CD8-positive, alpha-beta memory T cell (primary cell): Measurements from ENCODE around the gene ASCC3. TPM values are rescaled to one million over a fixed set of nuclear protein-coding genes. Genes with fewer than 3 reads are reported as not detected.
A peak's percentile ranks its signal among the peaks of the same experiment; 100 is the strongest.

Experiments
- CTCF ChIA-PET: fragments of 350-600 bp; sonication (Branson Sonifier 250); formaldehyde crosslinking; loops from one replicate; lab custom pipeline; 2021; ENCODE audit warnings: antibody characterized with exemption; lab: Charles Lee
- POLR2A ChIA-PET: fragments of 350-600 bp; sonication (Branson Sonifier 250); formaldehyde crosslinking; loops from one replicate; lab custom pipeline; 2021; ENCODE audit warnings: antibody characterized with exemption; lab: Charles Lee
- DNase-seq, 5 donors: peaks; one replicate each; pipeline versions ENCODE4 v3.0.0 to v3.0.0-alpha.2; 2020 to 2022; ENCODE audit warnings: mixed read lengths in 1 of 5
- H3K27ac ChIP-seq: one replicate; pipeline ENCODE4 v1.7.0; 2013; ENCODE audit warnings: low read depth, mild to moderate bottlenecking, low read length, moderate library complexity
- H3K27me3 ChIP-seq: 2 replicates; pipeline ENCODE4 v1.7.0; 2013; ENCODE audit warnings: low read length, mild to moderate bottlenecking; ENCODE audit not compliant: insufficient read depth, poor library complexity, severe bottlenecking
- H3K36me3 ChIP-seq: 2 replicates; pipeline ENCODE4 v1.7.0; 2013; ENCODE audit warnings: mild to moderate bottlenecking, low read length, moderate library complexity; ENCODE audit not compliant: insufficient read depth
- H3K4me1 ChIP-seq: 2 replicates; pipeline ENCODE4 v1.7.0; 2013; ENCODE audit warnings: mild to moderate bottlenecking, low read length, moderate library complexity; ENCODE audit not compliant: insufficient read depth
- H3K4me3 ChIP-seq: 2 replicates; pipeline ENCODE4 v1.7.0; 2013; ENCODE audit warnings: mild to moderate bottlenecking, low read length
- H3K9me3 ChIP-seq: 2 replicates; pipeline ENCODE4 v1.7.0; 2013; ENCODE audit warnings: mild to moderate bottlenecking, low read length
- H3K27ac Mint-ChIP-seq, 8 donors: one replicate each; pipeline ENCODE4 v1.8.0; 2020 to 2021; ENCODE audit warnings: mixed read lengths in 8 of 8, mild to moderate bottlenecking in 6 of 8, inconsistent platforms in 3 of 8, moderate library complexity in 3 of 8
- H3K27me3 Mint-ChIP-seq, 2 donors: one replicate each; pipeline ENCODE4 v1.8.0; 2020 to 2021; ENCODE audit warnings: mixed read lengths in 2 of 2, mild to moderate bottlenecking in 1 of 2, moderate library complexity in 1 of 2
- H3K36me3 Mint-ChIP-seq, 3 donors: one replicate each; pipeline ENCODE4 v1.8.0; 2020 to 2021; ENCODE audit warnings: mixed read lengths in 3 of 3, inconsistent platforms in 1 of 3, mild to moderate bottlenecking in 1 of 3
- H3K4me1 Mint-ChIP-seq, 3 donors: one replicate each; pipeline ENCODE4 v1.8.0; 2020 to 2021; ENCODE audit warnings: mixed read lengths in 3 of 3, inconsistent platforms in 1 of 3, mild to moderate bottlenecking in 1 of 3
- H3K4me3 Mint-ChIP-seq, 7 donors: one replicate each; pipeline ENCODE4 v1.8.0; 2020 to 2021; ENCODE audit warnings: mixed read lengths in 7 of 7, mild to moderate bottlenecking in 6 of 7, moderate library complexity in 4 of 7, inconsistent platforms in 2 of 7
- H3K9me3 Mint-ChIP-seq, 5 donors: one replicate each; pipeline ENCODE4 v1.8.0; 2020 to 2022; ENCODE audit warnings: mixed read lengths in 5 of 5, mild to moderate bottlenecking in 3 of 5, moderate library complexity in 2 of 5, inconsistent platforms in 1 of 5
- polyA plus RNA-seq: library from polyadenylated mRNA; unstranded; fragments of 300-500 nt; fragmentation: Illumina TruSeq; gene quantifications from one replicate; pipeline ENCODE4 v1.2.3, GENCODE V29; 2021
- total RNA-seq, 2 experiments: library from RNA; stranded (reverse); gene quantifications; one replicate each; pipeline ENCODE4 v1.2.3, GENCODE V29; 2021

Gene ASCC3
- total and polyA plus RNA-seq, 3 experiments from 2014 or later: 26.8 to 65.1 (median 64.0) TPM

DNA sequence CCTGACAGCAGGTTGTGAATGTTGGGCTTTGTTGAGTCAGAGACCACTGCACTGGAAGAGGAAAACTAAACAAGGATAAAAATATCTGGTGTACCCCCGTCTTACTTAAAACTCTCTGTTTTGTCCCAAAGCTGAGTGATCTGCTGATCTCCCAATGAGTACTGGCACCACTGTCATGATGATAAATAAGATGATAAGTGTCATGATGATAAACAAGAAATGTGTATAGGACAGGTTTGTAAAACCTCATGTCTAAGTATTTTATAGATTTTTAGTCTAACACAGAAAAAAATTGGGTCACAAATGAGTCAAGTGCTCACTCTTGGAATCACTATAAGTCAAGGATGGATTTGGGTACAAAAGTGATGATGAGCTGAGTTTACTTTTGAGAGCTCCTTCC, 407.9 kb downstream of the ASCC3 start:
- no peaks in the 10 kb centered on the region for H3K4me1 ChIP-seq
- DNase-seq: no peak
- H3K27ac ChIP-seq: no peak overlapping the region
- Mint-ChIP-seq H3K27ac (no peak overlapping the region), H3K9me3 (peaks cover 0 to 5% (median 1%) of the 10 kb centered on the region in 5 donors), H3K4me3 (no peak overlapping the region), H3K27me3 (peaks cover 36 to 71% of the 10 kb centered on the region in 2 donors), H3K4me1 (peaks cover 0 to 3% (median 0%) of the 10 kb centered on the region in 3 donors), H3K36me3 (no peaks in the 10 kb centered on the region)
- peaks cover 24% of the 10 kb centered on the region for H3K27me3 ChIP-seq
- POLR2A ChIA-PET: no interaction called here
- no peak overlapping the region for H3K4me3 ChIP-seq
- H3K36me3 ChIP-seq: no peaks in the 10 kb centered on the region
- CTCF ChIA-PET: no interaction called here
- H3K9me3 ChIP-seq: no peaks in the 10 kb centered on the region

DNA sequence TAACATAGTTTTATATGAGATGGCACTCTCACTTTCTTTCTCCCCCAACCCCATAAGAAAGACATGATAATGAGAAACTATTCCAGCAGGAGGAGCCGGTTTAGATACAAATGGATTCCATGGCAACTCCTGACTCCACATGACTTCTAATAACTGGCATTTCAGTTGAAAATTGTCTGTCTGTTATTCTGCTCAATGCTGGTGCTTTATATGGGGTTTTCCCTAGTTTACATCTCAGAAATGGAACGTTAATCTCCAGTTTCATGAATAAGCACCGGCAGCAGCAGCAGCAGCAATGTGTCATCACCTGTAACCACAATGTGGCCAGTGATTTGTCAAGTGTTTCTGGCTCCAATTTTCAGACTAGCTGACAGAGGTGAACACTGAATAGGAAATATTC, 408.5 kb downstream of the ASCC3 start:
- Mint-ChIP-seq H3K27me3 (peaks cover 41 to 76% of the 10 kb centered on the region in 2 donors), H3K27ac (no peak overlapping the region), H3K36me3 (peaks cover 0 to 3% (median 0%) of the 10 kb centered on the region in 3 donors), H3K4me1 (peaks cover 3 to 7% (median 5%) of the 10 kb centered on the region in 3 donors), H3K9me3 (peaks cover 0 to 10% (median 6%) of the 10 kb centered on the region in 5 donors), H3K4me3 (no peak overlapping the region)
- H3K27me3 ChIP-seq: peaks cover 27% of the 10 kb centered on the region
- ChIA-PET POLR2A (no interaction called here), CTCF (no interaction called here)
- H3K36me3 ChIP-seq: no peaks in the 10 kb centered on the region
- no peaks in the 10 kb centered on the region for H3K9me3 ChIP-seq
- no peaks in the 10 kb centered on the region for H3K4me1 ChIP-seq
- H3K27ac ChIP-seq: no peak overlapping the region
- no peak overlapping the region for H3K4me3 ChIP-seq
- DNase-seq: no peak

DNA sequence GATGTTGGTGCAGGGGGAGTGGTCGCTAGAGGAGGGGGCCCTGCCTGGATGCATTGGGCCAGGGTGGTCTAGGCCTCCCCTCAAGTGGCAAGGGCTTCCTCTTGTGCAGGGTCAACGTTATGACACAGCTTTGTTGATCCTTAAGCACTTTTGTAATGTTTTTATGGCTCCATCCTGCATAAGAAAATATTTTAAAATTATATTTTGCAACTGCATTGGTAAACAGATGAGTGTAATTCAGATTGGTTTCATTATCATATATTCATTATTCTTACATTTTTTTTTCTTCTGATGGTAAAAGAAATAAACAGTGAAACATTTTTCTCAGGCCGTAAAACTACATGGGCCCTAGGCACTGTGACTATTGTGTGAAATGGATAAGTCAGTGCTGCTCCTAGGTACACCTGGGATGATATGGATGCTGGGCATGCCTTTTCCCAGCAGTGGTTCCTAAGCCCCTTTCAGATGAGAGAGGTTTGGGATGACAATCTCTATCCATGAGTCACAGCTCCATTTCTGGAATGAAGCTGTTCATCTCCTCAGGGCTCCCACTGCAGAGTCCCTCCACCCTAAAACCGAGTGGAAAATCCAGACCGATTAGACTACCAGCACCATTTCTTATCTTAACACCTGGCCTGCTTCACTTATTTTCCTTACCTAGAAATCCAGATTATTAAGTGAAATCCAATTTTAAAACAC, 410.6 kb downstream of the ASCC3 start:
- H3K9me3 Mint-ChIP-seq: peaks cover 4 to 25% (median 17%) of the 10 kb centered on the region in 5 donors
- peaks cover 60 to 87% of the 10 kb centered on the region in 2 donors for H3K27me3 Mint-ChIP-seq
- DNase-seq: no peak
- Histone ChIP-seq H3K36me3 (no peaks in the 10 kb centered on the region), H3K4me1 (no peaks in the 10 kb centered on the region), H3K27me3 (peaks cover 46% of the 10 kb centered on the region), H3K4me3 (no peak overlapping the region), H3K9me3 (no peaks in the 10 kb centered on the region), H3K27ac (no peak overlapping the region)
- ChIA-PET POLR2A (no interaction called here), CTCF (no interaction called here)
- peaks cover 6 to 20% (median 10%) of the 10 kb centered on the region in 3 donors for H3K4me1 Mint-ChIP-seq
- no peak overlapping the region for H3K27ac Mint-ChIP-seq
- H3K4me3 Mint-ChIP-seq: no peak overlapping the region
- peaks cover 0 to 8% (median 0%) of the 10 kb centered on the region in 3 donors for H3K36me3 Mint-ChIP-seq

GRCh38 chr6:100469101-100469859, 411.8 kb downstream of the ASCC3 start:
- Histone ChIP-seq H3K9me3 (no peaks in the 10 kb centered on the region), H3K36me3 (no peaks in the 10 kb centered on the region), H3K27me3 (peaks cover 55% of the 10 kb centered on the region), H3K4me3 (no peak overlapping the region), H3K4me1 (no peaks in the 10 kb centered on the region), H3K27ac (no peak overlapping the region)
- Mint-ChIP-seq H3K27ac (no peak overlapping the region), H3K36me3 (peaks cover 0 to 8% (median 0%) of the 10 kb centered on the region in 3 donors), H3K9me3 (peaks cover 4 to 29% (median 21%) of the 10 kb centered on the region in 5 donors), H3K4me1 (peaks cover 10 to 23% (median 12%) of the 10 kb centered on the region in 3 donors), H3K4me3 (no peak overlapping the region), H3K27me3 (peaks cover 67 to 87% of the 10 kb centered on the region in 2 donors)
- ChIA-PET POLR2A (no interaction called here), CTCF (no interaction called here)
- DNase-seq: no peak

- Histone ChIP-seq H3K27me3 (peaks cover 67% of the 10 kb centered on the region), H3K4me1 (no peaks in the 10 kb centered on the region), H3K9me3 (no peaks in the 10 kb centered on the region), H3K4me3 (no peak overlapping the region), H3K27ac (no peak overlapping the region), H3K36me3 (no peaks in the 10 kb centered on the region)
- H3K27me3 Mint-ChIP-seq: peaks cover 78 to 89% of the 10 kb centered on the region in 2 donors
- ChIA-PET CTCF (no interaction called here), POLR2A (no interaction called here)
- peak overlapping the region in 1 of 8 donors; percentile 19 for H3K27ac Mint-ChIP-seq
- H3K4me3 Mint-ChIP-seq: peak overlapping the region in 1 of 7 donors; percentile 8
- DNase-seq: no peak
- peaks cover 0 to 12% (median 1%) of the 10 kb centered on the region in 3 donors for H3K36me3 Mint-ChIP-seq
- H3K9me3 Mint-ChIP-seq: peaks cover 12 to 40% (median 27%) of the 10 kb centered on the region in 5 donors
- peaks cover 10 to 26% (median 12%) of the 10 kb centered on the region in 3 donors for H3K4me1 Mint-ChIP-seq
Measured at GRCh38 chr6:100468016-100468622, 413.0 kb downstream of the ASCC3 start.

DNA sequence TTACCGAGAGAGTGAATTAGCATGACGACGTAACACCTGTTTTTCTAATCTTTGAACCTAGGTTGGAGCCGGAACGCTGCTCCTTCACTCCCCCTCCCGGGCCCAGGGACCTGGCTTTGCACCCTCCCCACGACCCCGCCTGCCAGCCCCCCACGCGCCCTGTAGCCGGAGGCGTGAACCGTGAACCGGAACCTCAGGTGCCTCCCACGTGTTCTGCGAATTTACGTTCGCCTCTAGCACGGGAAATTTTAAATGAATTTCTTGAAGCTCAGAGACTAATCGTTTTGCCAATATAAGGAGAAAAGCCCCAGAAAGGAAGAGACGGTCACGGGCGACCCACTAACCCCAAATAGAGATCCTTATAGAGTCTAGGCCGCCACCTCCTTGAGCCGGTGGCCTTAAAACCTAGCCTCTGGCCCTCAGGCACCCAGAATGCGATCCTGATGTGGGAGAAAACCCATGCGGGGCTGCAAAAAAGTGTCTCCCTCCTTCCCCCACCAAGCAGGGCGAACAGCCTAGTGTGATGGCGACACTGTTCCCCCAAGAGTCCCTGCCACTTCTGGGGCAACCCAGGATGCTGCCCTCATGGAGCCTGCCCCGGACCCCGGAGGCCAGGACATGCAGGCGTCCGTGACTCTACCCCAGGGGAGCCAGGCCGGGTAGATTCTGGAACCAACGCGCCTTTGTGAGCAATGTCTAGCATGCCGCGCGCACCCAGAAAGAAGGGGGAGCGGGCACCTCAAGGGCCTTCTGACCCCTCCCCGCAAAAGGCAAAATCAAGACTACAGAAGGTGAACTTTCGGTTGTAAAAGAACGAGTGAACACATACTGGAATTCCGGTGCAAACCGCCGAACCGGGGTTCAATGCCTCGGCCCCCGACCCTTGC, 413.8 kb downstream of the ASCC3 start:
- CTCF ChIA-PET: no interaction called here
- Histone ChIP-seq H3K9me3 (no peaks in the 10 kb centered on the region), H3K27ac (no peak overlapping the region), H3K27me3 (peaks cover 74% of the 10 kb centered on the region), H3K4me3 (no peak overlapping the region), H3K4me1 (no peaks in the 10 kb centered on the region), H3K36me3 (no peaks in the 10 kb centered on the region)
- no peak for DNase-seq
- peak overlapping the region in 5 of 7 donors; percentile 20 to 81 (median 47) for H3K4me3 Mint-ChIP-seq
- H3K27ac Mint-ChIP-seq: peak overlapping the region in 1 of 8 donors; percentile 19
- peaks cover 11 to 27% (median 12%) of the 10 kb centered on the region in 3 donors for H3K4me1 Mint-ChIP-seq
- H3K9me3 Mint-ChIP-seq: peaks cover 17 to 45% (median 33%) of the 10 kb centered on the region in 5 donors
- peaks cover 0 to 12% (median 1%) of the 10 kb centered on the region in 3 donors for H3K36me3 Mint-ChIP-seq
- peaks cover 83 to 89% of the 10 kb centered on the region in 2 donors for H3K27me3 Mint-ChIP-seq
- POLR2A ChIA-PET: no interaction called here

GRCh38 chr6:100466410-100467128, 414.6 kb downstream of the ASCC3 start:
- peaks cover 89% of the 10 kb centered on the region in 2 donors for H3K27me3 Mint-ChIP-seq
- Histone ChIP-seq H3K27ac (no peak overlapping the region), H3K27me3 (peaks cover 82% of the 10 kb centered on the region), H3K36me3 (no peaks in the 10 kb centered on the region), H3K4me1 (no peaks in the 10 kb centered on the region), H3K4me3 (no peak overlapping the region), H3K9me3 (no peaks in the 10 kb centered on the region)
- H3K4me3 Mint-ChIP-seq: peak overlapping the region in 5 of 7 donors; percentile 26 to 81 (median 47)
- H3K36me3 Mint-ChIP-seq: peaks cover 0 to 12% (median 1%) of the 10 kb centered on the region in 3 donors
- DNase-seq: no peak
- H3K9me3 Mint-ChIP-seq: peaks cover 25 to 50% (median 38%) of the 10 kb centered on the region in 5 donors
- peaks cover 19 to 32% (median 19%) of the 10 kb centered on the region in 3 donors for H3K4me1 Mint-ChIP-seq
- POLR2A ChIA-PET: no interaction called here
- H3K27ac Mint-ChIP-seq: peak overlapping the region in 2 of 8 donors; percentile 6 to 84
- CTCF ChIA-PET: no interaction called here
